Measurements from ENCODE around the gene CPNE1.
"Not testable (repeated sequence)": the region's sequence is repeated elsewhere in the genome, so short reads cannot be mapped to it uniquely, and the experiment has no call there.

Gene CPNE1

GRCh38 chr20:35708502-35708901 is 43.8 kb upstream of the CPNE1 start:
- no peak for DNase-seq (ENCODE audit: low read depth)
- TF ChIP-seq CTCF (IDR thresholded peaks at IDR 0.05; ENCODE audit: low read depth, low read length, missing control alignments) = no peak
- no peak overlapping the region for H3K4me3 ChIP-seq (ENCODE audit: low read depth, low read length)

- not testable (repeated sequence) for DNase-seq (ENCODE audit: low read depth); H3K4me3 ChIP-seq (ENCODE audit: low read depth, low read length)
These were observed 42.2 kb upstream of the CPNE1 start for GRCh38 chr20:35706591-35707529.

GRCh38 chr20:35705894-35706293 is 41.2 kb upstream of the CPNE1 start:
- not testable (repeated sequence) for DNase-seq (ENCODE audit: low read depth); H3K4me3 ChIP-seq (ENCODE audit: low read depth, low read length)

- H3K4me3 ChIP-seq (ENCODE audit: low read depth, low read length) = no peak overlapping the region
- TF ChIP-seq CTCF (IDR thresholded peaks at IDR 0.05; ENCODE audit: low read depth, low read length, missing control alignments) = no peak
- no peak for DNase-seq (ENCODE audit: low read depth)
These were observed 40.0 kb upstream of the CPNE1 start for GRCh38 chr20:35704514-35705261.

- TF ChIP-seq CTCF (IDR thresholded peaks at IDR 0.05; ENCODE audit: low read depth, low read length, missing control alignments) = no peak
- no peak for DNase-seq (ENCODE audit: low read depth)
These were observed 38.4 kb upstream of the CPNE1 start for GRCh38 chr20:35702824-35703695.

GRCh38 chr20:35702051-35702823 is 37.5 kb upstream of the CPNE1 start:
- no peak for TF ChIP-seq CTCF (IDR thresholded peaks at IDR 0.05; ENCODE audit: low read depth, low read length, missing control alignments)
- DNase-seq (ENCODE audit: low read depth) = no peak
- H3K4me3 ChIP-seq (ENCODE audit: low read depth, low read length) = no peak overlapping the region

More at GRCh38 chr20:35702824-35703695, 38.4 kb upstream of the CPNE1 start:
- no peak overlapping the region for H3K4me3 ChIP-seq (ENCODE audit: low read depth, low read length)

GRCh38 chr20:35700625-35701148 is 36.0 kb upstream of the CPNE1 start:
- TF ChIP-seq CTCF (IDR thresholded peaks at IDR 0.05; ENCODE audit: low read depth, low read length, missing control alignments) = no peak
- DNase-seq (ENCODE audit: low read depth) = no peak

More at GRCh38 chr20:35700625-35701148, 36.0 kb upstream of the CPNE1 start:
- peak overlapping the region; percentile 71; the same call in 1 of the 2 replicates for H3K4me3 ChIP-seq (ENCODE audit: low read depth, low read length)
